GM18907 (cell line): ENCODE results near the gene CDKAL1.
"Not testable (repeated sequence)": the region's sequence is repeated elsewhere in the genome, so short reads cannot be mapped to it uniquely, and the experiment has no call there.

ENCODE experiments used
- ATAC-seq: cut with Tn5 transposase; IDR thresholded peaks from one replicate; pipeline ENCODE4 v1.9.1; 2021; ENCODE audit warnings: mild to moderate bottlenecking, moderate library complexity; ENCODE audit not compliant: unreplicated experiment

Gene CDKAL1

DNA sequence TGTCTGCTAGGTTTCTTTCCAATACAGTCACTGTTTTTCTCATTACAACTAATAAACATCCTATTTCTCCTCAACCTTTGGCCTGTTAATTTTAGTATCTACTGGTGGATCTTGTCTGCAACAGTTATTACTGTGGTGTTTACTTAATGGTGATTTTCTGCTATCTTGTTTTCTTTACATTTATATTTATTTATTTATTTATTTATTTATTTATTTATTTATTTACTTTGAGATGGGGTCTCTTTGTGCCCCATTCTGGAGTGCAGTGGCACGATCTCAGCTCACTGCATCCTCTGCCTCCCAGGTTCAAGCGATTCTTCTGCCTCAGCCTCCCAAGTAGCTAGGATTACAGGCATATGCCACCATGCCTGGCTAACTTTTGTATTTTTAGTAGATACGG, 15.1 kb downstream of the CDKAL1 start:
- ATAC-seq, result not testable (repeated sequence)

- ATAC-seq, result no peak
Measured at GRCh38 chr6:20554326-20554725, 20.1 kb downstream of the CDKAL1 start.

GRCh38 chr6:20554817-20555216, 20.6 kb downstream of the CDKAL1 start:
- no peak for ATAC-seq

DNA sequence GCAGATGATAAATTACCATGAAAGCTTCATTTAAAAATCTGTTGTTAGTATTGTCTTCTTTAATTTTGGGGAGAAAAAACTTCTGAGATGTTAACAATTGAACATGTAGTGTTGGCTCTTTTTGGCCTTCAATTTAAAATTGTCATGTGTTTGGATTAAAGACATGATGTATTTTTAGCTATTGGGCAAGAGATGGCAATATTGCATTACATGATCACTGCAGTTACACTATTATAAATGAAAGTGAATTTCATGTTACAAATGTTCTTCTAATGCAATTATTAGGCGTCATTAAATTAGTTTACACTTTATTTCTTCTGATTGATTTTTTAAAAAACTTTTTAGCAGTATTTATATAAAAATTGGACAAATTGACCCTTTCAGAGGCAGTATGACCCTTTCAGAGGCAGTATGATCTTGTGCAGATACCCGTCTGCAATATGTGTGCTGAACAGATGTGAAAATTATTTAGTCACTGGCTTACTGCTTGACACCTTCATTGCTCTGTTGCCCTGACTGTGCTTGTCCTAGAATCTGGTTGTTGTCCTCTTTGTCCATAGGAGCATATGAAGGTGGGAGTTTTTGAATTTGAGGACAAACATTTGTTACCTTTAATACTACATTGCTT, 25.8 kb downstream of the CDKAL1 start:
- ATAC-seq, result no peak

DNA sequence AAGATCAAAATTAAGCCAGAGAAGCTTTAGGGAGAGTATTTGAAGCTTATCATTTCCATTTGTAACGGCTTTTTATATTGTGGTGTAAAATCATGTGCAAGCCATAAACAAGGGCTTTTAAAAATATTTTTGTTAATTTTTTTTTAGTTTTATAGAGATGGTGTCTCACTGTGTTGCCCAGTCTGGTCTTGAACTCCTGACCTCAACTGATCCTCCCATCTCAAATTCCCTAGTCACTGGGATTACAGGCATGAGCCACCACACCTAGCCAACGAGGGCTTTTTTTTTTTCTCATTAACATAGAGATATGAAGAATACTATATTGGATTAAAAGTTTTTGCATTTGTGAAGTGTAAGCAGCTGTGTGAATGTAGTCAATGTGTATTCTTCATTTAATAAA, 29.1 kb downstream of the CDKAL1 start:
- no peak for ATAC-seq

GRCh38 chr6:20564269-20564668, 30.0 kb downstream of the CDKAL1 start:
- peak; percentile 42 for ATAC-seq

- peak; percentile 78 for ATAC-seq
Measured at GRCh38 chr6:20564777-20565176, 30.5 kb downstream of the CDKAL1 start.

GRCh38 chr6:20565342-20565741, 31.1 kb downstream of the CDKAL1 start:
- ATAC-seq, result peak; percentile 8

DNA sequence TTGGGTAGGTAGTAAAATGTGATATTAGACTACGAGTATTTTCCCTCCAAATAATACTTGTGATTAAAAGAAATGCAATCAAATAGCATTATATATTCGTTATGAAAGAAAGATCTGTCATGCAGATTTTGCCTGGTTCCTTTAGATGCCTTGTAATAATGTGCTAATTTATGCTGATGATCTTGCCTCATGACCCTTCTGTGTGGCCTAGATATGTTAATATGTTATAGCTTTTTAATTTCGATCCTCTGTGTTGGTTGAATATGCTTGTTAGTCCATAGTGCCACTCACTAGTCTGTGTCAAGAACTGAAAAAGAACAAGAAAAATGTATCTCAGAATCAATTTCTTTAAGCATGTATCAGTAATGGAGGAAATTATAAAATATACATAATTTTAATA, 31.9 kb downstream of the CDKAL1 start:
- no peak for ATAC-seq

- no peak for ATAC-seq
Measured at GRCh38 chr6:20569000-20569610, 34.8 kb downstream of the CDKAL1 start.

GRCh38 chr6:20571261-20571660, 37.0 kb downstream of the CDKAL1 start:
- ATAC-seq, result no peak

DNA sequence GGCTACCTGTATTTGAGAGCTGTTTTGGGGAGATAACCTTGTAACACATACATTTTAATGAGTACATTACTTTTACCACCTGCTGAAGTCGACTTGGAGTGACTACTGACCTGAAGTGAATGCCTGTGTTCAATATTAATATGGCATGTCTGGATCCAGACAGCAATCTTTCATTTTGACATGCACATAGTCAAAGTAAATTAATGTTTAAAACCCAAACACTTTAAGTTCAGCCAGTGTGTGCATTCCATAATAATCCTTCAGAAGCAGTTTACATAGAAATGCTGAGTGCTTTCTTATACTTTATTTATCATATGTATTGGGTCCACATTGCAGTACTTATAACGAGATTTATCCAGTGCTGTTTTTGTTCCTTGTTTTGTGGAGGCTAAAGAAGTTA, 38.0 kb downstream of the CDKAL1 start:
- ATAC-seq, result no peak

DNA sequence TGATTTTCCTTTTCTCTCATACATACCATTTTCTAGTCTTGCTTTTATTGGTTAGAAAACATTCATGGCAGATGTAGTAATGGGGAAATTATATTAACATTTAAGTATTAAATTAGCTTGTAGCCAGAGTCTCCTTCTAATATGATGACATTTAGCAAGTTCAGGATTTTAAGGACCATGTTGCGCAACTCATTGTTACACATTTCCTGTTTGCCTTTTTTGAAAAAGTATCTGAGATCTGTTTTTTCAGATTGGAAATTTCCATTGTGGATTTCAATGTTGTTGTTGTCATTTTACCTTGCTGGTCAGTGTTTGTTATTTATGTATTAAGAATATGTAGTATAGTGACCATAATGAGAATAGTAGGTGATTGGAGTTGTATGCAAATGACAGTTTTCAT, 38.7 kb downstream of the CDKAL1 start:
- ATAC-seq, result no peak

GRCh38 chr6:20574355-20574754, 40.1 kb downstream of the CDKAL1 start:
- no peak for ATAC-seq

- no peak for ATAC-seq
Measured at GRCh38 chr6:20575125-20575524, 40.9 kb downstream of the CDKAL1 start.

DNA sequence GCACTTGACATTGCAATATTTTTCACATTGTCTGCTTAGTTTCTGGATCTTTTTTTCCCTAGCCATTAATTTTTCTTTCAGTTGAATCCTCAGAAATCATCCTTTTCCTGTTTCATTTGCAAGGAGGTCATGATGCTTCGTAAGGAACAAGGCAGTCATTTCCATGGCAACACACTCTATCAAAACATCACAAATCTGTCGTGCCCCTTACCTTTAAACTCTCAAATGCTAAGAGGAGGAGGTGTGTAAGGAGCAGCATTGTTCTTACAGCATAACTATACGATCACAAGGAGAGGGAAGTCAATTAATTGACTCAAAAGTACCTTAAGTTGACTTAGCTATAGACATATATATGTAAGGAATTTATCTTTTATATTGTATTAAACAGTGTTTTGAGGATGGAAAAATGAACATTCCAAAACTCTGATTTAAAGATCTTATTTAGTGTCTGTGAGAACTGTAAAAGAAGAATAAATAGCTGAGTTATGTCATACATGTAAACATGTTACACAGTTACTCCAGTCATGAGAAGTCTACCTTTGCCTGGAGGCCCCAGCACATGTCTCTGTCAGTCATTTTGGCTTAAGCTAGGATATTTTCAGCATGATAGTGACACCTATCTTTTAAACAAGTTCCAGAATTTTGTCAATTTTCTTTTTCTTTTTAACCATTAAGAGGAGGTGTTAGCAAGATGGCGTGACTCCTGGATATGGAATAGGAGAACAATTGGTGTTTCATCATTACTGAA, 41.6 kb downstream of the CDKAL1 start:
- ATAC-seq, result no peak

DNA sequence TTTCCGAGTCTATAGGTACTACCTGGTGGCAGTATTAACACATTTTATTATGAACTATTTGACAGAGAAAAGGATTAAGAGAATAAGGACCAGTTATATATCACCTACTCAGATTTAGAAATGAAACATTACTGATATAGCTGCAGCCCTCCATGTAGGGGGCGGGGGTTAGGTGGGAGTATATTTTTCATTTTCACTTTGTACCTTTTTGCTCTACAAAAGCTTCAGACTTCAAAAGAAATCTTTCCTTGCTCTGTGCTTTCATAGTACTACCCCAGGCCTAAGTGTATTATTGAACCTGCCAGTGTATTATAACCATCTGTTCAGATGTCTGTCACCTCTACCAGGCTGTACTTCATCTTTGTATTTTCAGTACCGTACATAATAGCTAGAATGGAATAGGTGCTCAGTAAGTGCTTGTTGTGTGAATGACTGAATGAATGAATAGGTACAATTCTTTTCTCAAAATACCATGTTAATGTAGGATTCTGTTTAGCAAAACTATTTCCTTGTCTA, 43.0 kb downstream of the CDKAL1 start:
- no peak for ATAC-seq

GRCh38 chr6:20581070-20581469, 46.8 kb downstream of the CDKAL1 start:
- ATAC-seq, result no peak

DNA sequence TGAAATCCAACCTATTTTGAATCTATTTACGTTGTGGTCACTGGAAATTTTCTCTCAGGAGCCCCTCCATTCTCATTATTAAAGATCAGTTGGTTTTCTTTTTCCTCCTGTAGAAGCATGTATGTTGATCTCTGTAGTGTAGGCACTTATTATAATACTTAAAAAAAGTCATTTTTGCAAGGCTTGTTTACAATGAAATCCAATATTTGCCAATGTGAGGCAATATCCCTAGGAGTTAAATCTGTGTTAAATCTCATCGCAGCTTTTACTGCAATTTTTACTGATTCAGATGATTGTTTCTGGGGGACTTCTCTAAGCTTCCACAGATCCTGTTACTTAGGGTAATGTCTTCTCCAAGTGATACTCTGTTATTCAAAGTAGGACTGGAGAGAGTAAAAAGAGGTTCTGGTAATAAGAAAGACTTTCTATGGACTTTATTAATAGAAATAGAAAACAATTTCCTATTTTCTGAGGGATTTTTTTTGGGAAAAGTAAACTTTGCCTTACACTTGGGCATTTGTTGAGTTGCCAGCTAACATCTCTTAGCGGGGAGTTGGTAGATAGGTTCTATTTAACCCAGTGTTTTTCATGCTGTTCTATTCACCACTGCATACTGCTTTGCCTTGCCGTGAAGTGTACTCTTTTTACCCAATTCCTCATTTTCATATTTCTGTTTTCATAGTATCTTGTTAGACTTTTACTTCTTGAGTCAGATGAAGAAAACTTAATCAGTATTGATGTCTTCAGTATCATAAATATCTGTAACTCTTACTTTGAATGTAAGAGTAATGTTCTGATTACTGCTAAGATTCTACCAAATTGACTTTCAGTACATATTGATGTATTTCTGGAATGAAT, 48.6 kb downstream of the CDKAL1 start:
- no peak for ATAC-seq

DNA sequence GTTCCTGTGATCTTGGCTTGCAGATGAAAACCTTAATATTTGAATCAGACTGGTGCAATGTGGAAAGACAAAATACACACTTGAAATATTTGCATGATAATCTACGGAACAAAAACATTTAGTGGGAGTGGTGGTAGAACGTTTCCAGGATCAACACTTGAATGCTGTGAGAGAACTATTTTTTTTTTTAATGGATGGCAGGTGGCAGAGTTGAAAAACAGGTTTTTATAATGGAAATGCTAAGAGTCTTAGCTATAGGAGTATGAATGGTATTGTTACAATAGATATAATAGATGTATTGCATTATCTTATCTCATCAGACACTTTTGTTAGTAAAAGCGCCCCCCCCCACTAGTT, 49.2 kb downstream of the CDKAL1 start:
- ATAC-seq, result no peak

- ATAC-seq, result no peak
Measured at GRCh38 chr6:20584100-20584731, 50.0 kb downstream of the CDKAL1 start.
